HG03342 (cell line): Measurements from ENCODE around the gene ENOSF1.
A peak's percentile ranks its signal among the peaks of the same experiment; 100 is the strongest.
"Not testable (repeated sequence)": the region's sequence is repeated elsewhere in the genome, so short reads cannot be mapped to it uniquely, and the experiment has no call there.

Experiments
- ATAC-seq: cut with Tn5 transposase; IDR thresholded peaks from one replicate; pipeline ENCODE4 v1.9.1; 2021; ENCODE audit warnings: mild to moderate bottlenecking, moderate library complexity; ENCODE audit not compliant: unreplicated experiment

Gene ENOSF1, protein sequence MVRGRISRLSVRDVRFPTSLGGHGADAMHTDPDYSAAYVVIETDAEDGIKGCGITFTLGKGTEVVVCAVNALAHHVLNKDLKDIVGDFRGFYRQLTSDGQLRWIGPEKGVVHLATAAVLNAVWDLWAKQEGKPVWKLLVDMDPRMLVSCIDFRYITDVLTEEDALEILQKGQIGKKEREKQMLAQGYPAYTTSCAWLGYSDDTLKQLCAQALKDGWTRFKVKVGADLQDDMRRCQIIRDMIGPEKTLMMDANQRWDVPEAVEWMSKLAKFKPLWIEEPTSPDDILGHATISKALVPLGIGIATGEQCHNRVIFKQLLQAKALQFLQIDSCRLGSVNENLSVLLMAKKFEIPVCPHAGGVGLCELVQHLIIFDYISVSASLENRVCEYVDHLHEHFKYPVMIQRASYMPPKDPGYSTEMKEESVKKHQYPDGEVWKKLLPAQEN

GRCh38 chr18:712401-713134 lies at the start of gene ENOSF1:
TSS of gene ENOSF1 (minus strand) at chr18:712630. CDS start at chr18:712587, 43 bp downstream.
- ATAC-seq, result peak; percentile 92

DNA sequence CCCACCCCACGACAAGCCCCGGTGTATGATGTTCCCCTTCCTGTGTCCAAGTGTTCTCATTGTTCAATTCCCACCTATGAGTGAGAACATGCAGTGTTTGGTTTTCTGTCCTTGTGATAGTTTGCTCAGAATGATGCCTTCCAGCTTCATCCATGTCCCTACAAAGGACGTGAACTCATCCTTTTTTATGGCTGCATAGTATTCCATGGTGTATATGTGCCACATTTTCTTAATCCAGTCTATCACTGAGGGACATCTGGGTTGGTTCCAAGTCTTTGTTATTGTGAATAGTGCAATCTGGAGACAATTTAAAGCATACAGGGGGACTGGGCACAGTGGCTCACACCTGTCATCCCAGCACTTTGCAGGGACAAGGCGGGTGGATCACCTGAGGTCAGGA lies 47.4 kb upstream of the ENOSF1 start:
- not testable (repeated sequence) for ATAC-seq

DNA sequence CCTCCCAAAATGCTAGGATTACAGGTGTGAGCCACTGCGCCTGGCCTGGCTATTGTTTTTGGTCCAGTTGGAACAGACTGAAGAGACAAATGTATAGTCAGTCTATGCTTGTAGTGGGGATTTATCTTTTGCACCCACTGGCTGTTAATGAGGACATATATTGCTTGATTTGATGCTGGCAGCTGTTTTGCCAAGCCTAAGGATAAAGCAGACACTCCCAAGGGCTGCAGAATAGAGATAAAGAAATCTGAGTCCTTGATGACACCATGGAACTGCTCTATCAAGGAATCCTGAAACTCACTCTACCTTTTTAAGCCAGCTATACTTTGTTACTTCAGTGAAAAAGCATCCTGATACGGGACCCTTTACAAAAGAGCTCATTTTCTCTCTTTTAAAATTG lies 43.1 kb upstream of the ENOSF1 start:
- ATAC-seq, result no peak

DNA sequence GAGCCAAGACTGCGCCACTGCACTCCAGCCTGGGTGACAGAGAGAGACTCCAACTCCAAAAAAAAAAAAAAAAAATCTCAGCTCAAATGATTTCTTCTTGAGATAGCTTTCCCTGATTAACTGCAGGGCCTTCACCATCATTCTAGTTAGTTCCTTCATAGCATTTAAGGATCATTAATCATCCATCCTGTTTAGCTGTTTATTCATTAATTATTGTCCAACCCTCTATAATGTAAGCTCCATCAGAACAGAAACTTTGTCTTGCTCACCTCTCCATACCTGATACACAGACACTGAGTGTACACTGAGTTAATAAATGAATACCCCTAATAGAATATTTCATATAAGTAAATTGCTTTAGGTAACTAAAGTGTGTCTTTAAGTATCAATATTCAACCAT lies 42.2 kb upstream of the ENOSF1 start:
- no peak for ATAC-seq

DNA sequence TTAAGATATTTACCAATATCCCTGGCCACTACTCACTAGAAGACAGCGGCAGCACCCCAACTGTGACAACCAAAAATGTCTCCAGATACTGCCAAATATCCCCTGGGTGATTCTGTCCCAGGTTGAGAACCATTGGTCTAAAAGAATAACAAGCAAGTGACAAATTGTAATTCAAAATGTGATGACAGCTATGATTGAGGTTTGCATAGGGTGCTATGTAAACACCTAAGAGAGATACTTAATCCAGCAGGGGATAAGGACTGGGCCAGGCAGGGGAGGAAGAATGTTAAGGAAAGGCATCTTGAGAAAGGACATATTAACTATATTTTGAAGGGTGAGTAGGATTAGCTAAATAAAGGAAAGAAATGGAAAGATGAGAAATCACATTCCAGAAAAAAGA lies 38.0 kb upstream of the ENOSF1 start:
- ATAC-seq, result no peak

DNA sequence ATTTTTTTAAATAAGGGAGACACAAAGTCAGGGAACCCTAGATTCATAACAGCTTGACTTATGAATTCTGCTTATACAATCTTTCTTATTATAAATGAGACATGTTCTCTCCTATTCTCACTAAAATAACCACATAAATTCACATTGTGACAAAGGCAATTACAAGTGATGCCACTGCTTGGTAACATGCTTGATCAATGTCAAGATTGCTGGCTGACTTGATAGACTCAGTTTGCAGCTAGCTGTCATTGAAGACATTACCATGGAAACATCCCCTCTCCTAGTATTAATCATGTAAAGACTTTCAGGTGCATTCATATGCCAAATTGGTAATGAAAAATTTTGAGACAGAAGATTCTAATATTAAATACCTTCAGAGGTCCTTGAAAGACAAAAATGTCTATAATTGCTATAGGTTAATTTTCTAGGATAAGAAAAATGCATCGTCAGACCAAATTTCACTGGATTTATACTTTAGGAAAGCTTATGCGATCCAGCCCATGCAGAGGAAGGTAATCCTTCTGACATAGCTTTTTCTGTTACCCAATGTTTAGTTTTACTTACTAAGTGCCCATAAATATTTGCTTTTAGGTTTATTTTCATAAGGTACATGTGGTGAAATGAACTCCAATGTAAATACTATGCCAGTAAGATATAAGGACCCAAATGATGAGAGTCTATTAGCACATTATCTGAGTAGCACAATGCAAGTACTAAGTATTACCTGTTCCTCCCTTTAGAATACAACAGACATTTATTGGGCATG lies 32.6 kb upstream of the ENOSF1 start:
- no peak for ATAC-seq

- peak; percentile 90 for ATAC-seq
Measured at GRCh38 chr18:741931-742512, 29.6 kb upstream of the ENOSF1 start.

- no peak for ATAC-seq
Measured at GRCh38 chr18:732371-732770, 19.9 kb upstream of the ENOSF1 start.

- ATAC-seq, result no peak
Measured at GRCh38 chr18:731185-731584, 18.8 kb upstream of the ENOSF1 start.

DNA sequence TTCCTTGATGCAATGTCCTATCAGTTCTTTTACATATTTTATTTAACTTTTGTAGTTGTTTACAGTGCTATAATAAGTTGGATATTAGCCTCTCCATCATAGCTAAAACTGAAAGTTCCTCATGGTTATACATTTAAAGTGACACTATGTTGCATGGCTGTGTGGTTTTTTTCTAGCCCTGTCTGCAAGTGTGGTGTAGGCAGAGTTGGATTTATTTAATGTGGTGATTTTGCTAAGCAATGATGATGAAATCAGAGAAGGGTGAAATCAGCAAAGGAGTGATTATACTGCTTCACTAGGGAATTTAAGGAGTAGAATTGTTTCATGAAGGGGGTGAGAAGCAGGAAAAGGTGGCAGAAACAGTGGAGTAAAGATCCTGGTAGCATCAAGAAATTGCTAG lies 18.3 kb upstream of the ENOSF1 start:
- ATAC-seq, result no peak

DNA sequence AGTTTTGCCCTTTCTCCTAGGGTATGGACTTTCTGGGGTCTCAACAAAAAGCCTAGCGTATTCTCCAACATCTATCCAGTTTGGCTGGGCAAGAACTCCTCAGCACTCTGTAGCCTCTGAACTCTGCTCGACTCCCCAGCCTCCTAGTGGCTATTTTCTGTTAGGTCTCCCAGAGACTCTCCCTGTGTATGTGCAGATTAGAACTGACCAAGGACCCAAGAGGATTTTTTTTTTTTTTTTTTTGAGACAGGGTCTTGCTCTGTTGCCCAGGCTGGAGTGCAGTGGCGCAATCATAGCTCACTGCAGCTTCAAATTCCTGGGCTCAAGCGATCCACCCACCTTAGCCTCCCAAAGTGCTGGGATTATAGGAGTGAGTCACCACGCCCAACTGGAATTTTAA lies 17.7 kb upstream of the ENOSF1 start:
- peak; percentile 47 for ATAC-seq

DNA sequence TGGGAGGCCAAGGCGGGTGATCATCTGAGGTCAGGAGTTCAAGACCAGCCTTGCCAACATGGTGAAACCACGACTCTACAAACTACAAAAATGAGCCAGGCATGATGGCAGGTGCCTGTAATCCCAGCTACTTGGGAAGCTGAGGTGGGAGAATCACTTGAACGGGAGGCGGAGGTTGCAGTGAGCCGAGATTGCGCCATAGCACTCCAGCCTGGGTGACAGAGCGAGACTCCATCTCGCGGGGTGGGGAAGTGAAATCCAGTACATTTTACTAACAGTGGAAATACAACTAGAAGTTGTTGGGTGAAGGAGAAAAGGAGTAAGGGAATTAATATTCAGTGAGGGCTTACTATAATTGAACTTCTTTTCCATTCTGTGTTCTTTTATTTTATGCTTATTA lies 13.2 kb upstream of the ENOSF1 start:
- ATAC-seq, result no peak

DNA sequence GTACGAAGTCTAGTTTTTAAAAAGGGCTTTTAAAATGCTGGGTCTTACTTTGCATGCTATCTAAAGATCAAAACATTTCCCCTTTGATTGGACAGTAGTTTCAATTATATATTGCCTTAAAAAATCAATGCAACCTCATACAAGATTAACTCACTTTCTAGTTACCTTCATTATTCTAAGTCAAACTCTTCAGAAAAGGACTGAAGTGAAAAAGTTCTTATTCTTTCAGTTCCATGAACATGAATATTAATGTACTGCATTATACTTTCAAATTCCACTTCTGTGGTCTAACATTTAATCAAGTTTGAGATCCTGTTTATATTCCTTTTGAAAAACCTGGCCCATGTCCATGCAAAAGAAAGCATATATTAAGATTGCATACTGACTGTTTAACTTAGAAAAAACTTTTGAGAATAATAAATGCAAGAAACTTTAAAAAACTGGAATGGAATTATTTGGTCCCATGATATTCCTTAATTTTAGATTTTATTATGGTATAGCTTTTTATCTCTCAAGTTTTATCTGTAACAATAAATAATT lies 11.2 kb upstream of the ENOSF1 start:
- no peak for ATAC-seq

GRCh38 chr18:717003-717402 lies 4.6 kb upstream of the ENOSF1 start:
- ATAC-seq, result no peak

- no peak for ATAC-seq
Measured at GRCh38 chr18:715626-716025, 3.2 kb upstream of the ENOSF1 start.

DNA sequence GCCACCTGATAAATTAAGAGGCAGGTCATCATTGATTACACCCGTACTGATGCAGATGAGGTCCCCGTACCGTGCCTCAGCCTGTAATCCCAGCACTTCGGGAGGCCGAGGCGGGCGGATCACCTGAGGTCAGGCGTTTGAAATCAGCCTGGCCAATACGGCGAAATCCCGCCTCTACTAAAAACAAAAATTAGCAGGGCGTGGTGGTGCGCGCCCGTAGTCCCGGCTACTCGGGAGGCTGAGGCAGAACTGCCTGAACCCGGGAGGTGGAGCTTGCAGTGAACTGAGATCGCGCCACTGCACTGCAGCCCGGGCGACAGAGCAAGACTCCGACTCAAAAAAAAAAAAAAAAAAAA lies 683 bp upstream of the ENOSF1 start:
- no peak for ATAC-seq

DNA sequence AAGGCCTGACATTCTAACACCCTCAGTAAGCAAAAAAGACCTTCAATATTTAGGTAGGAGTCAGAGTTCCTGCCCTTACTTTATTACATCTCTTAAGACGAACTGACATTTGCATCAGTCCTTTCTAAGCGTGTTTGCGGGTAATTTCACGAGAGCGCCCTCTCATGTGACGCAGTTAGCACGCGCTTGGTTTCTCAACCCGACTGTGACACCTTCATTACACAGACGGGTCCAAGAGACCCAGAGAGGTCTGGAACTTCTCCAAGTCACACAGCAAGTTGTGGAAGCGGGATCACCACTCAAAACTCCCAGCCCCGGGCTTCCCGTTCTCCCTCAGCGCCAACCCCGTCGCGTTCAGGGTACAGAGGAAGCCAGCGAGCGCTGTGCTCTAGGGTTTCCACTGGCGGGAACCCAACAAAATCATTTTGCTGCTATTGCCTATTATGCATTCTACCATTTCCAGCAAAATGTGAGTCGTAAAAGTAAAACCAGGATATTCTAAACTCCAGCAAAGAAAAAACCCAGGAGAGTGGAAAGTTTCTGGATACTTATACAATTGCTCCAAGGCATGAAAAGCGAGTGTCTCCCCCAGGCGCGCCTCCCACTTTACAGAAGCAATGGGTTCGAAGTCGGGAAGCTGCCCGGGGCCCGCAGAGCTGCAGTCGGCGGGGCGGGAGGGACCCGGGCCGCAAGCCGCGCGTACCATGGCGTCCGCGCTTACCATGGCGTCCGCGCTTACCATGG lies 601 bp downstream of the ENOSF1 start:
- peak; percentile 42 for ATAC-seq

DNA sequence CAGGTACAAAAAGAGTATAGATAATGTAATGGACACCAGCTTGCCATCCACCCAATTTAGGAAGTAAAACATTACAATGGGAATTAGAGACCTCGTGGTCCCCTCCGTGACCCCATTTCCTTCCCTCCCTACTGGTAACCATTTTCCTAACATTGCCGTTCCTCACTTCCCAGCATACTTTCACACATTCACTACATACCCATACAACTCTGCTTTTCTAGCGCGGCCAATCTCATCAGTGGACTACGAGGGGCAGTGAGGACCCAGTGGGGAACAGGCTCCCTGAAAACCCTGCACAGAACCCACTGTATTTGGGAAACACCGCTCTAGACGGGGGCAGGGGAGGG lies 1.1 kb downstream of the ENOSF1 start:
- ATAC-seq, result no peak

DNA sequence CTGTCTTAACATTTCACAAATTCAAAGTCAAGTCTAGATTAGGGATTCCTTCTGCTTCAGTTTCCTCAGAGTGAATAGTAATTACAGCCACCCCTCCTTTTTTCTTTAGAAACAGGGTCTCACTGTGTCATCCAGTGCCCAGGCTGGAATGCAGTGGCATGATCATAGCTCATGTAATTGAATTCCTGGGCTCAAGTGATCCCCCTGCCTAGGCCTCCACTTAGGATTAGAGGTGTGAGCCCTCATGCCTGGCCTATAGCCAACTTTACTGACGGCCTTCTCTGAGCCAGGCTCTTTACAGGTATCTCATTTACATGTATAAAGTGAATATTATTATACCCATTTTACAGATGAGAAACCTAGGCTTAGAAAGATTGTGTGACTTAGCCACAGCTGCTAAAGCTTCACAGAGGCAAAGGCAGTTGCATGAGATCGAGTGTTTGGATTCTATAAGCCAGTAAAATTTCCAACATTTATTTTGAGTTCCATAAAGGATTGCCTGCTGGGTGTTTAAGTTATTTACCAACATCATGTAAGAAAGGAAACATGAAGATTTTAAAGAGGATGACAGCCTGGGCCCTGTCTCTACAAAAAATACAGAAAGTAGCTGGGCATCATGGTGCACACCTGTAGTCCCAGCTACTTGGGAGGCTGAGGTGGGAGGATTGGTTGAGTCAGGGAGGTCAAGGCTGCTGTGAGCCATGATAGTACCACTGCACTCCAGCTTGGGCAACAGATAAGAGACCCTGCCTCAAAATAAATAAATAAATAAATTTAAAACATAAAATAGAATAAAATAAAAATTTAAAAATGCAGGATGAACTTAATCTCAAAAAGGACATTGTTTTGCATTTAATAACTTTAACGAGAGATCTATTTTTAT lies 1.8 kb downstream of the ENOSF1 start:
- ATAC-seq, result no peak
